NCI-H1436 (cell line): ENCODE measurements around the gene FRMD8.

Experiments used
- DNase-seq: peaks from one replicate; lab custom pipeline; 2025; lab: John Stamatoyannopoulos, UW

The FRMD8 gene, protein sequence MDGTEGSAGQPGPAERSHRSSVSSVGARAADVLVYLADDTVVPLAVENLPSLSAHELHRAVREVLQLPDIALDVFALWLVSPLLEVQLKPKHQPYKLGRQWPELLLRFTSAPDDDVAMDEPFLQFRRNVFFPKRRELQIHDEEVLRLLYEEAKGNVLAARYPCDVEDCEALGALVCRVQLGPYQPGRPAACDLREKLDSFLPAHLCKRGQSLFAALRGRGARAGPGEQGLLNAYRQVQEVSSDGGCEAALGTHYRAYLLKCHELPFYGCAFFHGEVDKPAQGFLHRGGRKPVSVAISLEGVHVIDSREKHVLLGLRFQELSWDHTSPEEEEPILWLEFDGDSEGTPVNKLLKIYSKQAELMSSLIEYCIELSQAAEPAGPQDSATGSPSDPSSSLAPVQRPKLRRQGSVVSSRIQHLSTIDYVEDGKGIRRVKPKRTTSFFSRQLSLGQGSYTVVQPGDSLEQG

DNA sequence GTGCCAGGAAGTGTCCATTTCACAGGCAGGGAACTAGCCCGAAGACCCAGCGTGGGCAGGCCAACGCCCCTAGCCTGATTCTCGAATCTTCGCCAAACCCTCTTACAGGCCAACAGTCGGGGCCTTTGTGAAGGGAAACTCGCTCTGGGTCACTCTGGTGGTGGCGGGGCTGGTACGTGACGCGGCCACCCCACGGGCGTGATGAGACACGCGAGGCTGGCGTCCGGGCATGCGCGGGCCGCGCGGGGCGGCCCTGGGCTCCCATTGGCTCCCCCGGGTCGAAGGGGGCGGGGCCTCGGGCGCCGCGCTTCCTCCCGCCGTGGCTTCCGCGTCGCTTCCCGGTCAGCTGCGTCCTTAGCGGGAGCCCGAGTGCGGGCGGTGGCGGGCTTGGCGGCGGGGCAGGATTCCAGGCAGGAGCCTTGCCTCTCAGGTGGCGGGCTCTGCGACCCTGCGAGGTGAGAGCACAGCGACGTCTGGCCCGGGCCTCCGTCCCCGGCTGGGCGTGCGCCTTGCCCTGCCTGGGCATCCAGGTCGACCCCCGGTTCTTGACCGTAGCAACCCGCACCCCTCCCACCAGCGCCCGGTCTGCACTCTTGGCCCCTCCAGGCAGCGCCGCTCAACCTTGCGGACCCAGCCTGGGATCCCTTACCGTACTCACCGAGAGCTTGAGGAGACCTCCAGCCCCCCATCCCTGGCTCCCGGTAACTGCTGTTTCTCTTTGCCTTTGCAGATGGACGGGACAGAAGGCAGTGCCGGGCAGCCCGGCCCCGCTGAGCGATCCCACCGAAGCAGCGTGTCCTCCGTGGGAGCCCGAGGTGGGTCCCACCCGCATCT is at the start of gene FRMD8:
Gene FRMD8, plus strand, starts transcription at position 331 of the 834 bp plus-strand sequence. Its CDS starts 400 bp downstream, at position 731.
- peak; percentile 65 for DNase-seq

DNA sequence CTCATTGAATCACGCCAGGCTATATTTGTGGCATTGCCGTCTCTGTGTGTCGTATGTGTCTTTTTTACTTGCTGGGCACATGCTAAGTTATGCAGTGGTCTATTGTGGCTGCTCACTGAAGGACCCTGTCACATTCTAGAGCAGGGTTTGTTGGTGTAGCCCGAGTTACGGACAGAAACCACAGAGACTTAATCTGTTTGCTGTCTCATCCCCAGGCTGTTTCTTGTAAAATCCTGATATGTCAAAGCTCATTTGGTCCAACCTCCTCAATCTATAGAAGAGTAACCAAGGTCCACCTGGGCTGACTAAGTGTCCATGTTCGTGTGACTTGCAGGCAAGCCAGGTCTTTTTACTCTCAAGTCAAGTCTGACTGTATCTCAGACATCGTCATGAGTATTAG is 47.8 kb upstream of the FRMD8 start:
- DNase-seq, result no peak

DNA sequence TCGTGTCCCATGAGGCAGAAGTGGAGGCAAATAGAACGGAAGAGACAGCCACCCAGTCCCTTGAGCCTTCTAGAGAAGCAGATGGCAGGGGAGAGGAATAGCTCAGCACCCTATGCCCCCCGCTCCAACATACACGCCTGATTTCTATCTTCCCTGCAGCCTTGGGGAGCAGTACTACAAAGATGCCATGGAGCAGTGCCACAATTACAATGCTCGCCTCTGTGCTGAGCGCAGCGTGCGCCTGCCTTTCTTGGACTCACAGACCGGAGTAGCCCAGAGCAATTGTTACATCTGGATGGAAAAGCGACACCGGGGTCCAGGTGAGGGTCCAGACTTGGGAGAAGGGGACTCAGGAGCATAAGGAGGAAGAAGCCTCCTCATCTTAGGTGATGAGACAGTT is 46.2 kb upstream of the FRMD8 start:
- DNase-seq, result no peak

DNA sequence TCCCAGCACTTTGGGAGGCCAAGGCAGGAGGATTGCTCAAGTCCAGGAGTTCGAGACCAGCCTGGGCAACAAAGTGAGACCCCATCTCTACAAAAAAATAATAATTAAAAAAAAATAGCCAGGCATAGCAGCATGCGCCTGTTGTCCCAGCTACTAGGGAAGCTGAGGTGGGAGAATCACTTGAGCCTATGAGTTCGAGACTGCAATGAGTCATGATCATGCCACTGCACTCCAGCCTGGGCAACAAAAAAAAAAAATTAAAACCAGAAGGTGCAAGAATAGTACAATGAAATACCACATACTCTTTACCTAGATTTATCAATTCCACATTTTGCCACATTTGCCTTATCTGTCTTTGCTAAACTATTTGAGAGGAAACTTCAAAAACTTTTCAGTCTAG is 44.6 kb upstream of the FRMD8 start:
- DNase-seq, result no peak

DNA sequence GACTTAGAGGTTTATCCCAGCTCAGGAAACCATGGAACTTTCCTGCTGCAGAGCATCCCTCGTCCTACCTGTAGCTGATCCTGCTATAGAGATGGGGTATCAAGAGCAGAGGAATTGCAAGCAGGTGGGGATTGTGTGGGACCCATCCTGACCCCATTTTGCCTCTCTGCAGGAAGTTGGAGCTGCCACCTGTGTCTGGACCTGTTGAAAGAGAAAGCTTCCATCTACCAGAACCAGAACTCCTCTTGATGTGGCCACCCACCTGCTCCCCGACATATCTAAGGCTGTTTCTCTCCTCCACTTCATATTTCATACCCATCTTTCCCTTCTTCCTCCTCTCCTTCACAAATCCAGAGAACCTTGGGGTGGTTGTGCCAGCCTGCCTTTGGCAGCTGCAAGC is 34.9 kb upstream of the FRMD8 start:
- no peak for DNase-seq

DNA sequence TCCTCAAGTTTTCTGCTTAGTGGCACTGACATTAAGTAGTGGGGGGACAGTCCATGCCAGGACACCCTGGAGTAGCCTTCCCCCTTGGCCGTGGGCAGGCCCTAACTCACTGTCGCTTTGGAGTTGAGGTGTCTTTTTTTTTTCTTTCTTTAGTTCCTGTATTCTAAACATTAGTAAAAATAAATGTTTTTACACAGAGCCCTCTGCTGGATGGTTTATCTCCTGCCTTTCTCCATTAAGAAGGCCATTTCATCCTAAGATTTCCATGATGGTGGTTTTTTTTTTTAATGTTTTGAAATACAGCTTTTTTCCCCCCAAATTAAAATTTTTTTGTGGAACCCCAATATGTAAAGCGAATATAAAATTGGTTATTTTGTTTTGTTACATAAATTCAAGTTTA is 33.7 kb upstream of the FRMD8 start:
- no peak for DNase-seq

DNA sequence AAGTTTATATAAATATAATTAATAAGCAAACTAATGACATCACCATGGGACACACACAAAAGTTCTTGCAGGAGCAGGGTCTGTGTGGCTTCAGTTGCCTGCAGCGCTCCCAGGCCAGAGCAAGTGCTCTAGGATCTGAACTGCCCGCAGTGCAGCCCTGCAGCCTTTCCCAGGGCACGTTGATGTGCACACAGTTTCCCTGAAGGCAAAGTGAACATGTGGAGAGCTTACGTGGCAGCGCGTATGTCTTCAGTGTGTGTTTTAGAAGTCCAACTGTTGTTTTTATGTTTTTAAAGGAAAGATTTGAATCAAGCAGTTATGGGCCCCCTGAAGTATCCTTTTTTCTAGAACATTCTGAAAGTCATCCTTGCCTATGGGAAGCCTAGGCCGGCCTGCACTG is 33.1 kb upstream of the FRMD8 start:
- DNase-seq, result no peak

DNA sequence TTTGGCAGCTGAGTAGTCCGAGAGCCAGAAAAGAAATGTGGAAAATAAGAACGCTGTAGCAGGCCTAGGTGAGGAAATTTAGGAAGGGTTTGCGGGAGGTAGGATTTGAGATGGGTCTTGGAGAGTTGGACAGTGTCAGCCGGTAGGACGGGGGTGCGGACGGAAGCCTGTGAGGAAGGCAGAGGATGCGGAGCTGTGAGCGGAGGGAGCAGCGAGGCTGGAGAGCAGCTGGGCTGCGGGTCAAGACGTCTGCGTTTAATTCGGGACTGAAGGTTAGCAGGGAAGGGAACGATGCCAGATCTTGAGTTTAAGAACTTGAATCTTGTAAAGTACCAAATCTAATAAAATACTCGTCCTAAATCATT is 32.6 kb upstream of the FRMD8 start:
- no peak for DNase-seq

DNA sequence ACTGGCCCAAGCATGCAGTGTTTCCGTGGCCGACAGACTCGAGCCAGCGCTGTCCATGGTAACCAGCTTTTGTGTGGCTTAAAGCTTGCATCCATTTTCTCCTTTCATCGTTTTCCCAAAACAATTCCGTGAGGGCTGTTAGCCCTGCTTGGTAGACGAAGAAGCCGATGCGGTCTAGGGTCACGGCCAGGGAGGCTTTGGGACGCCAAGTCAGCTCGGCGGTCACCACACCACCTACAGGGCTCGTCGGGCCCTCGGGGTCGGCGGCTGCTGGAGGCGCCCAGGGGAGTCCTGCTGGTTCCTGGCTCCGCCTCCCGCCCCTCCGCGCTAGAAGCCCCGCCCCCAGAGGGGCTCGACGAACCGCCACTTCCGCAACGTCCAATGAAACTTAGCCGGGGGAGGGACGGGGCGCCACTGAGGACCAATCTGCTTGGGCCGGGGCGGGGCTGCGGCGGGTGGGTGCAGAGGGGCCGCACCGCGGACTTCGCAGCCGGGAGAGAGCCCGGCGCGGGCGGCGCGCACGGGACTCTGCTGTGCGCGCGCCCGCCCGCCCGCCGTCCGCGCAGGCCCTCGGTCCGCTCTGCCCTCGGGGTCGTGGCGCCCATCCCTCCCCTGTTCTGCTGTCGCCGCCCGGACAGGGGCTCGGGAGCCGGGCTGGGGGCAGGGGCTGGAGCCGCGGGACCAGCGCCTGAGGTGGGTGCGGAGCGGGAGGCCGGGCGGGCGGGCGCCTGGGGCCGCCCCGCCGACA is 32.0 kb upstream of the FRMD8 start, which contains the start of gene TIGD3:
Gene TIGD3, plus strand, starts transcription at position 487 of the 748 bp plus-strand sequence. CDS start 1,058 bp downstream, outside the sequence.
- peak; percentile 98 for DNase-seq

DNA sequence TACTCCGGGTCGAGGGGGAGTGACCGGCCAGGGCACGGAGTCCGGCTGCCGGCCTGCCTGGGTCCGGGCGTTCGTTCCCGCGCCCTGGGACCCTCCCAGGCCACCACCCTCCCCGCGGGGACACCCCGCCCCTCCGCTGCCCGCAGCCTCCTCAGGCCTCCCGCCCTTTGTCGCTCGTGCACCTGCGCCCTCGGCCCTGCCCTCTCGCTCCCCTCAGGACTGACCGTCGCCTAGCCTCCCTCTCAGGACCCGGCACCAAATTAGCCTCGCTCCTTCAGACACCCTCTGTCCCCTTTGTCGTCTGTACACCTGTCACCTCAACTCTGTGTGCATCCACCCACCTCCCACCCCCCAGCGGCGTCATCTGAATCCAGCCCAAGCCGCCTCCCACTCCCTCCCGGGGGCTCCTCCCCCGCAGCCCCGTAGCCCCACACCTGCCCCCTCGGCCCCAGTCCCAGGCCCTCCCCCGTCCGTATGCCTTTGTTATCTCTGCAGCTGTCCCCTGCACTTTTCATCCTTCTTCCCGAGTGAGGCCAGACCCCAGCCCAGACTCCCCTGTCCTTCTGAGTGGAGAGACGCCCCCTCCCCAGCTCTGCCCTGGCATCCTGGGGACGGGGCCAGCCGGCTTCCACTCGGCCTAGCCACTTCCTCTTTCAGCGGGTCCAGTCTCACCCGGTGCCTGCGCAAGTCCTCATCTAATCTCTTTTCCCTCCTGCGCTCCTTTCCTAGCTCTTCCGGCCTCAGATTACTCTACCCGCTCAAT is 31.2 kb upstream of the FRMD8 start:
- DNase-seq, result peak; percentile 61

DNA sequence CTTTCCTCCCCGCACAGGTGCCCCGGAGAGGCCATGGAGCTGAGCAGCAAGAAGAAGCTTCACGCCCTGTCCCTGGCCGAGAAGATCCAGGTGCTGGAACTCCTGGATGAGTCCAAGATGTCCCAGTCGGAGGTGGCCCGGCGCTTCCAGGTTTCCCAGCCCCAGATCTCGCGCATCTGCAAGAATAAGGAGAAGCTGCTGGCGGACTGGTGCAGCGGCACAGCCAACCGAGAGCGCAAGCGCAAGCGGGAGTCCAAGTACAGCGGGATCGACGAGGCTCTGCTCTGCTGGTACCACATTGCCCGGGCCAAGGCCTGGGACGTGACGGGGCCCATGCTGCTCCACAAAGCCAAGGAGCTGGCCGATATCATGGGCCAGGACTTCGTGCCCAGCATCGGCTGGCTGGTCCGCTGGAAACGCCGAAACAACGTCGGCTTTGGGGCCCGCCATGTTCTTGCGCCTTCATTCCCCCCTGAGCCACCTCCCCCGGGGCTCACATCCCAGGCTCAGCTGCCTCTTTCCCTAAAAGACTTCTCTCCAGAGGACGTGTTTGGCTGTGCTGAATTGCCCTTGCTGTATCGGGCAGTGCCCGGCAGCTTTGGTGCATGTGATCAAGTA is 30.6 kb upstream of the FRMD8 start:
- no peak for DNase-seq

DNA sequence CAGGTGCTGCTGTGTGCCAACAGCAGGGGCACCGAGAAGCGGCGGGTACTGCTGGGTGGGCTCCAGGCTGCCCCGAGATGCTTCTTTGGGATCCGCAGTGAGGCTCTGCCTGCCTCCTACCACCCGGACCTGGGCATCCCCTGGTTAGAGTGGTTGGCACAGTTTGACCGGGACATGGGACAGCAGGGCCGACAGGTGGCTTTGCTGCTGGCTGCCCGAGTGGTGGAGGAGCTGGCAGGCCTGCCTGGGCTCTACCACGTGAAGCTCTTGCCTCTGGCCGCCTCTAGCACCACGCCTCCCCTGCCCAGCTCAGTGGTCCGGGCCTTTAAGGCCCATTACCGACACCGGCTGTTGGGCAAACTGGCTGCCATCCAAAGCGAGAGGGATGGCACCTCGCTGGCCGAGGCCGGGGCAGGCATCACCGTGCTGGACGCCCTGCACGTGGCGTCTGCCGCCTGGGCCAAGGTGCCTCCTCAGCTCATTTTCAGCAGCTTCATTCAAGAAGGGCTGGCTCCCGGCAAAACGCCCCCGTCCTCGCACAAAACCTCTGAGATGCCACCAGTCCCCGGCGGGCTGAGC is 30.0 kb upstream of the FRMD8 start:
- DNase-seq, result no peak

DNA sequence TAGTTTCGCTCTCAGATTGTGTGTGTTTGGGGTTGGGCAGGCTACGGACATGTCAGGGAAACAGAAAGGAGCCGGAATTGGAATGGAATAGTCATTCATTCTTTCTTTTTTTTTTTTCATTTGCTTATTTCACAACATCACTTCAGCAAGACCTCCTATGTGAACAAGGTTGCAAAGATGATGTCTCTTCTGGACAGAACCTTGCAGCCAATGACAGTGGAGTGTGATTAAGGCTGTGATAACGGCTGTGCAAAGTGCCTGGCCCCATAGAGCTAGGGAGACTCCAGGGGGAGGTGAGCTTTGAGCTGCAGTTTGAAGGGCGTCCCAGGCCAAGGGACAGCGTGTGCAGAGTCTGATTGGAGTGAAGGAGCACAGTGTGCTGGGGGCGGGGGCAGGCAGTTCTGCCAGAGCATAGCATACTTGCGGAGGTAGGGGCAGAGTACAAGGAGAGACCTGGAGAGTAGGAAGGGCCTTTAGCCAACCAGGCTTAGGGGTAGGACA is 28.5 kb upstream of the FRMD8 start:
- DNase-seq, result no peak

DNA sequence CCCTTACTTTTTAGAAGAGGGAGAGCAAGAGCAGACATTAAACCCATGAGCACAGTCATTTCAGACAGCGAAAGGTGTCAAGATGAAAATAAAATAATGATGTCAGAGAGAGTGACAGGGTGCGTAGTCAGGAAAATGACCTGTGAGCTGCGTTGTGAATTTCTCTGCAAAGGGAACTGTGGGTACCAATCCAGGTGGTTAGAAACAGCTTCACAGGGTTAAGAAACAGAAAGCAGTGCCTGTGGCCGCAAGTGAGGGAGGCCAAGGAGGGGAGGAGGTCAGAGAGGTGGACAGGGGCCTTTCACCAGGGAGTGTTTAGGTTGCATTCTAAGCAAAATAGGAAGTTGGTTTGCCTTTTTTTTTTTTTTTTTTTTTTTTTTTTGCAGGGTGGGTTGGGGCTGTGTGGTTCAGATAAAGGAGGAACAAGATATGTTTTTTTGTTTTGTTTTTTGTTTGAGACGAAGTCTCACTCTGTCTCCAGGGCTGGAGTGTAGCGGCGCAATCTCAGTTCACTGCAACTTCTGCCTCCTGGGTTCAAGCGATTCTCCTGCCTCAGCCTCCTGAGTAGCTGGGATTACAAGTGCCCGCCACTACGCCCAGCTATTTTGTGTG is 24.0 kb upstream of the FRMD8 start:
- no peak for DNase-seq

DNA sequence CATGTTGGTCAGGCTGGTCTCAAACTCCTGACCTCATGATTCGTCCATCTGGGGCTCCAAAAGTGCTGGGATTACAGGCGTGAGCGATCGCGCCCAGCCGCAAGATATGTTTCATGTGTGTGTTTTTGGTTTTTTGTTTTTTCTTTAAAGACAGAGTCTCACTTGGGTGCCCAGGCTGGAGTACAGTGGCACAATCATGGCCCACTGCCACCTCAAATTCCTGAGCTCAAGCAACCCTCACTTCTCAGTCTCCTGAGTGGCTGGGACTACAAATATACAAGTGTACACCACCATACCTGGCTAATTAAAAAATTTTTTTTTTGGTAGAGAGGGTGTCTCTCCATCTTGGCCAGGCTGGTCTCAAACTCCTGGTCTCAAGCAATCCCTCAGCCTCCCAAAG is 23.5 kb upstream of the FRMD8 start:
- DNase-seq, result no peak

DNA sequence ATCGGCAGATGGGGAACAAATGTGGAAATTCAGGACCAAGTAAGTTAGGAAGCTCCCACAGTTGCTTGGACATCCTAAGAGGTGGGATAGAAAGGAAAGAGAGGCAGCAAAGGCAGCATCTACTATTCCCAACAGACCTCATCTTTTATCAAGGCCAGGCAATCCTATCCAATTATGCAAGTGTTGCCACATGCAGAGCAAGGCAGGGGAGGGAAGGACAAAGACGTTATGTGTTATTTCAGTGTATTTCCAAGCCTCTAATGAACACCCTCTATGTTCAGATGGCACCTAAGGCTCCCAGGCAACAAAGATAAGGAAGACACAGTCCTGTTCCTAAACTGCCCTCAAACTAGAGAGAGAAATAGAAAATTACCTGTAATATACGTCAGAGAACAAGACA is 22.7 kb upstream of the FRMD8 start:
- DNase-seq, result no peak

DNA sequence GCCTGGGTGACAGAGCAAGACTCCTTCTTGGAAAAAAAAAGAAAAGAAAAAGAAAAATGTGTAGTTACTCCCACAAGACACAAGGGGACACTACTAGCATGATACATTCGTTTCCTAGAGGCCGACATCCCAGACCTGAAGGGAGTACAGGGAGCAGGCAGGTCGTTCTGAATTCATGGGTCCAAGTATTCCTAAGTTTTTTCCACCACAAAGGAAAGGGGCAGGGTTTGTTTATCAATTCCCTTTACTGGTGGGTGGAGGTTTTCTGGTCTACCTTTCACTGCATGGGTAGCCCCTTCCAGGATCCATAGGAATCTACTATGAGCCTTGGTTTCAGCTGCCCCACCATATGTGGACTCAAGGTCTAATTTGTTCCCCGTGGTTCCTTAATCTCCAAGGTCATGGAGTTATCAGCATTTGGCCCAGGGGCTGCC is 20.1 kb upstream of the FRMD8 start:
- peak; percentile 72 for DNase-seq

DNA sequence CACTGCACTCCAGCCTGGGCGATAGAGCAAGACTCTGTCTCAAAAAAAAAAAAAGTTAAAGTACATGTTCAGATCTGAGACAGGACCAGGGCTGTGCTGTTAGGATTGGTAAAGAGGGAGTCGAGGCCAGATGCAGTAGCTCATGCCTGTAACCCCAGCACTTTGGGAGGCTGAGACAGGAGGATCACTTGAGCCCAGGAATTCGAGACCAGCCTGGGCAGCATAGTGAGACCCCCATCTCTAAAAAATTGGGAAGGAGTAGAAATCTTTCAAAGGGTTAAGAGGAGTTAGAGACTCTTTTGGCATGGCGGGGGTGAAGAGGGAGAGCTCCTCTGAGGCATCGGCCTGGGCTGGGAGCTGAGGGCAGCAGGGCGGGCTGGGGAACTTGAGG is 15.8 kb upstream of the FRMD8 start:
- no peak for DNase-seq

DNA sequence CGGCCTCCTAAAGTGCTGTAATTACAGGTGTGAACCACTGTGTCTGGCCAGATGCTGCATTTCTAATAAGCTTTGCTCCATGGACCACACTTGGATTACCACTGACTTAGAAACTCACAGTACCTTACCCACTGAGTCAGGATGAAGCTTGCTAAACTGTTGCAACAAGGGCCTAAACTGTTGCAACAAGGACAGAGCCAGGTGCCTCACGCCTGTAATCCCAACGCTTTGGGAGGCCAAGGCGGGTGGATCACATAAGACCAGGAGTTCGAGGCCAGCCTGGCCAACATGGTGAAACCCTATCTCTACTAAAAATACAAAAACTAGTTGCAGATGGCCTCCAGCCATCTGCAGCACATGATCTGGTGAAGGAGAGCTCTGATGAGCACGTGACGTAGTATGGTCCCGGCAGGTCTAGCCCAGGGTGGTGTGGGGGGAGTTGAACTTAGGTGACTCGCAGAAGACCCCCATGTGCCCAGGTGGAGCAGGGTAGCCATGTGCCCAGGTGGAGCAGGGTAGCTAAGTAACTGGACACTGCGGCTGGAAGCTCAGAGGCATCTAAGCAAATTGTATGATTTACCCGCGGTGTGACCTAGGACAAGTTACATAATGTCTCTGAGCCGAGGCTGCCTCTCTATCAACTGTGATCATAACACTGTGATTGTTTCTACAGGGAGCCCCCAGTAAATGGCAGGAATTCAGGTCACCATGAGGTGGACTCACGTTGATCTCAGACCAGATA is 12.4 kb upstream of the FRMD8 start:
- DNase-seq, result no peak
